Peyer's patch (tissue), 4 donors: ENCODE measurements around the gene CENPC.

ENCODE experiments used
- CTCF ChIP-seq, 6 experiments: fragments of 450-650 bp in 4 of 6; fragments of 200-600 bp in 2 of 6; sonication (generic) in 1 of 6; IDR thresholded peaks; one replicate each; pipeline ENCODE4 v1.5.1; 2017 to 2019; ENCODE audit warnings: antibody characterized with exemption in 6 of 6, mild to moderate bottlenecking in 3 of 6, moderate library complexity in 1 of 6
- POLR2A ChIP-seq, 2 donors: fragments of 450-650 bp; IDR thresholded peaks; one replicate each; pipeline ENCODE4 v1.5.1; 2017; ENCODE audit warnings: antibody characterized with exemption in 2 of 2, mild to moderate bottlenecking in 2 of 2, moderate library complexity in 2 of 2

GRCh38 chr4:67565284-67565683 is 20.0 kb upstream of the CENPC start:
- TF ChIP-seq CTCF (IDR thresholded peaks at IDR 0.05) (no peak), POLR2A (IDR thresholded peaks at IDR 0.05) (no peak)
